Measurements from ENCODE around the gene MRI1. TPM values are rescaled to one million over a fixed set of nuclear protein-coding genes. Genes with fewer than 3 reads are reported as not detected.

Gene MRI1
- total RNA-seq, 2 experiments from 2014 or later, result 20.4 to 21.1 TPM

- ATAC-seq (ENCODE audit: poor library complexity) (no peak), DNase-seq (no peak)
- no peaks in the 10 kb centered on the region for H3K9me3 ChIP-seq (ENCODE audit: control insufficient read depth in 1 of 2, insufficient read depth in 1 of 2, low read length in 2 of 2)
- TF ChIP-seq CTCF (IDR thresholded peaks at IDR 0.05), result no peak
- CTCF ChIA-PET, result no interaction called here
- no peaks in the 10 kb centered on the region for H3K36me3 Mint-ChIP-seq (ENCODE audit: low read depth)
- H3K4me1 Mint-ChIP-seq (ENCODE audit: low read depth), result no peaks in the 10 kb centered on the region
- H3K27me3 ChIP-seq (ENCODE audit: control insufficient read depth in 1 of 2, insufficient read depth in 2 of 2, low read length in 2 of 2), result no peaks in the 10 kb centered on the region
- no peaks in the 10 kb centered on the region for H3K9me3 Mint-ChIP-seq
- H3K27me3 Mint-ChIP-seq, result peaks cover 10% of the 10 kb centered on the region
- POLR2A ChIA-PET, result no interaction called here
- intact Hi-C loops (cut with DNase I, micrococcal nuclease), result loop anchor here in 1 of 2 experiments (10.0 kb wide), 1 partner anchor 127 kb away; no protein-coding TSS in a partner anchor
- no peak overlapping the region for H3K27ac Mint-ChIP-seq
- no peak overlapping the region for H3K27ac ChIP-seq (ENCODE audit: low read depth in 1 of 2, low read length in 2 of 2)
- no peak overlapping the region for H3K4me3 ChIP-seq (ENCODE audit: low read length)
- H3K4me3 Mint-ChIP-seq, result no peak overlapping the region
- H3K4me1 ChIP-seq (ENCODE audit: insufficient read depth, low read length), result no peaks in the 10 kb centered on the region
- H3K36me3 ChIP-seq (ENCODE audit: insufficient read depth, low read length), result no peaks in the 10 kb centered on the region
These were observed 42.2 kb upstream of the MRI1 start for GRCh38 chr19:13722146-13722545.

- no peak for TF ChIP-seq CTCF (IDR thresholded peaks at IDR 0.05)
- POLR2A ChIA-PET, result no interaction called here
- H3K27ac ChIP-seq (ENCODE audit: low read depth in 1 of 2, low read length in 2 of 2), result no peak overlapping the region
These were observed 41.1 kb upstream of the MRI1 start for GRCh38 chr19:13723206-13723605.

GRCh38 chr19:13726323-13726722, 38.0 kb upstream of the MRI1 start:
- POLR2A ChIA-PET, result no interaction called here
- intact Hi-C loops (cut with DNase I, micrococcal nuclease), result loop anchor here in 1 of 2 experiments (10.0 kb wide), 1 partner anchor 132 kb away; no protein-coding TSS in a partner anchor
- H3K27me3 Mint-ChIP-seq, result peaks cover 5% of the 10 kb centered on the region

More at GRCh38 chr19:13723206-13723605, 41.1 kb upstream of the MRI1 start:
- H3K36me3 Mint-ChIP-seq (ENCODE audit: low read depth), result no peaks in the 10 kb centered on the region
- no peak overlapping the region for H3K27ac Mint-ChIP-seq
- H3K27me3 ChIP-seq (ENCODE audit: control insufficient read depth in 1 of 2, insufficient read depth in 2 of 2, low read length in 2 of 2), result no peaks in the 10 kb centered on the region
- intact Hi-C loops (cut with DNase I, micrococcal nuclease), result loop anchor here in 1 of 2 experiments (10.0 kb wide), 1 partner anchor 128 kb away; no protein-coding TSS in a partner anchor
- no peaks in the 10 kb centered on the region for H3K4me1 ChIP-seq (ENCODE audit: insufficient read depth, low read length)
- no peak overlapping the region for H3K4me3 Mint-ChIP-seq
- H3K9me3 Mint-ChIP-seq, result no peaks in the 10 kb centered on the region
- peaks cover 5% of the 10 kb centered on the region for H3K27me3 Mint-ChIP-seq
- no peak overlapping the region for H3K4me3 ChIP-seq (ENCODE audit: low read length)
- no peaks in the 10 kb centered on the region for H3K9me3 ChIP-seq (ENCODE audit: control insufficient read depth in 1 of 2, insufficient read depth in 1 of 2, low read length in 2 of 2)
- no peaks in the 10 kb centered on the region for H3K4me1 Mint-ChIP-seq (ENCODE audit: low read depth)
- CTCF ChIA-PET, result no interaction called here
- DNase-seq (no peak), ATAC-seq (ENCODE audit: poor library complexity) (no peak)
- H3K36me3 ChIP-seq (ENCODE audit: insufficient read depth, low read length), result no peaks in the 10 kb centered on the region

More at GRCh38 chr19:13726323-13726722, 38.0 kb upstream of the MRI1 start:
- H3K27ac Mint-ChIP-seq, result no peak overlapping the region
- no peak for ATAC-seq (ENCODE audit: poor library complexity)
- Histone ChIP-seq H3K9me3 (ENCODE audit: control insufficient read depth in 1 of 2, insufficient read depth in 1 of 2, low read length in 2 of 2) (no peaks in the 10 kb centered on the region), H3K4me1 (ENCODE audit: insufficient read depth, low read length) (peaks cover 10% of the 10 kb centered on the region), H3K36me3 (ENCODE audit: insufficient read depth, low read length) (no peaks in the 10 kb centered on the region), H3K27ac (ENCODE audit: low read depth in 1 of 2, low read length in 2 of 2) (no peak overlapping the region), H3K27me3 (ENCODE audit: control insufficient read depth in 1 of 2, insufficient read depth in 2 of 2, low read length in 2 of 2) (no peaks in the 10 kb centered on the region), H3K4me3 (ENCODE audit: low read length) (no peak overlapping the region)
- H3K4me3 Mint-ChIP-seq, result no peak overlapping the region
- no peak for TF ChIP-seq CTCF (IDR thresholded peaks at IDR 0.05)
- no peaks in the 10 kb centered on the region for H3K9me3 Mint-ChIP-seq
- CTCF ChIA-PET, result no interaction called here
- peaks cover 4% of the 10 kb centered on the region for H3K4me1 Mint-ChIP-seq (ENCODE audit: low read depth)
- no peaks in the 10 kb centered on the region for H3K36me3 Mint-ChIP-seq (ENCODE audit: low read depth)
- no peak for DNase-seq
